Breast epithelium (tissue), 3 donors: ENCODE data around the gene TRA2B.
"Not testable (repeated sequence)": the region's sequence is repeated elsewhere in the genome, so short reads cannot be mapped to it uniquely, and the experiment has no call there.

Experiments used
- CTCF ChIP-seq, 3 donors: fragments of 450-650 bp; IDR thresholded peaks; one replicate each; pipeline ENCODE4 v1.5.1; 2016 to 2017; ENCODE audit warnings: antibody characterized with exemption in 3 of 3, mild to moderate bottlenecking in 3 of 3, moderate library complexity in 3 of 3
- POLR2A ChIP-seq: fragments of 450-650 bp; IDR thresholded peaks from one replicate; pipeline ENCODE4 v1.6.1; 2016; ENCODE audit warnings: antibody characterized with exemption, mild to moderate bottlenecking, moderate library complexity
- POLR2AphosphoS5 ChIP-seq, 3 donors: sonication (generic); formaldehyde crosslinking; IDR thresholded peaks; one replicate each; pipeline ENCODE4 v1.6.1; 2017; ENCODE audit warnings: antibody characterized with exemption in 3 of 3

DNA sequence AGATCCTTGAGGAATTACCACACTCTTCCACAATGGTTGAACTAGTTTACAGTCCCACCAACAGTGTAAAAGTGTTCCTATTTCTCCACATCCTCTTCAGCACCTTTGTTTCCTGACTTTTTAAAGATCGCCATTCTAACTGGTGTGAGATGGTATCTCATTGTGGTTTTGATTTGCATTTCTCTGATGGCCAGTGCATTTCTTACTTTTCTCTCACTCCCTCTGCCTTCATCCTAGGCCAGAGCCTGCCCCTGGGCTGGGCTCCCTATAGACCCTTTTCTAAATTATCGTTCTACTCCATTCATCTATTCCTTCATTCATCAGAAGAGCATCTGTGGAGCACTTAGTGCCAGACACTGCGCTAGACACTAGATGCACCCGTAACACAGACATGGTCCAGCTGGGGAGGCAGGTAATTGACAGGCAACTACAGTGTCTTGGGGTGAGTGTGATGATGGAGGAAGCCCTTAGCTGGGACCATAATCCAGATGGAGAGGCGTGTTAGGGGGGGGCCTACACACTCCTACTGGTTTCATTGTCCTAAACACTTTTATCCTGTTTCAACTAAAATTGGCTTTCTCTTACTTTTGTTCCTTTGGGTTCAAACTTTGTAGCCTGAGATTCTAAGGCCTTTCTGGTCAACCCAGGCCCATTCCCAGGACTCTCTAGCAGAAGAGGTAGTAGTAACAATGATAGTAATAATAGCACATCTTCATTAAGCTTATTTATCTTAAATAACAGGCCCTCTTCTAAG, 27.3 kb downstream of the TRA2B start:
- TF ChIP-seq CTCF (IDR thresholded peaks at IDR 0.05); POLR2A; POLR2AphosphoS5 (IDR thresholded peaks at IDR 0.05): not testable (repeated sequence)
